Measurements from ENCODE around the gene RCOR1. TPM values are rescaled to one million over a fixed set of nuclear protein-coding genes. Genes with fewer than 3 reads are reported as not detected.

Gene RCOR1
- total RNA-seq, 2 experiments from 2014 or later: 14.8 to 15.3 TPM

DNA sequence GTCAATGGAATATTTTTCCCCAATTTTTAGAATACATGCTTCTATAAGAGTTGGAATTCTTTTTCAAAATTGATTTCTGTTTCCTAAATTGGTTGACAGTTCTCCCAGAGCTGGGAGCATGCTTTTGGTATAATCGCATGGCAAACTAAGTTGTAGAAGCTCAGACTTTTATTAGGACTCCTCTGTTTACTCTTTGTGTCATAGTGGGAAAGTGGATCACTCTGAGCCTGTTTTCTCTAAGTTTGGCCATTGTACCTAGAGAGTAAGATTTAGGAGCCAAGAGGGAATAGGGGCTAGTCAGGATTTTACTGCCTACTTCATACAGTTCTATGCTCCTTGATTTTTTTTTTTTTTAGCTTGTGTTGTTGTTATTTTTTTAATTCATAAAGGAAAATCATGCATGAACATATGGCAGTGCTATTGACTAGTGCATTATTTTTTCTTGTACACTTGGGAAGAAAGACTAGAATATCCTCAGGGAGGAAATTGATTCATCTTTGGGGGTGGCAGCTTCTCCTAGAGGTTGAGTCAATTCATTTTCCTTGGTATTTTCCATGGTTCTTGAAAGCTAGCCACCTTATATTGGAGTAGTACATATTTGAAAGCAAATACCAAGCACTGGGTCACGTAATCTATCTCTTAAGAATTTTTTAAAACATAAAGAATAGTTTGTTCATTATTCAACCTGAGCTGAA lies 107.1 kb downstream of the RCOR1 start:
- no peak overlapping the region for H3K27ac Mint-ChIP-seq
- ChIA-PET POLR2A (no interaction called here), CTCF (interaction anchor here (0.6 to 1.2 kb wide), 5 partner anchors 18 to 374 kb away, joined by 3 to 4 read pairs (median 3); no protein-coding TSS in a partner anchor)
- no peak for ATAC-seq
- intact Hi-C loops (cut with DNase I, micrococcal nuclease): loop anchor here (5.0 to 10.0 kb wide), 2 partner anchors 148 to 175 kb away; no protein-coding TSS in a partner anchor
- no peak for DNase-seq
- peaks cover 26% of the 10 kb centered on the region for H3K4me1 Mint-ChIP-seq
- no peaks in the 10 kb centered on the region for H3K9me3 Mint-ChIP-seq (ENCODE audit: low read depth)
- no peak overlapping the region for H3K4me3 Mint-ChIP-seq
- peaks cover 15% of the 10 kb centered on the region for H3K36me3 Mint-ChIP-seq (ENCODE audit: low read depth)
- no peaks in the 10 kb centered on the region for H3K27me3 Mint-ChIP-seq

- no peak for ATAC-seq
- intact Hi-C loops (cut with DNase I, micrococcal nuclease): no loop called here
- ChIA-PET CTCF (interaction anchor here (0.6 to 2.2 kb wide), 2 partner anchors 13 to 342 kb away, joined by 5 to 7 read pairs; no protein-coding TSS in a partner anchor), POLR2A (no interaction called here)
- Mint-ChIP-seq H3K4me3 (no peak overlapping the region), H3K9me3 (ENCODE audit: low read depth) (no peaks in the 10 kb centered on the region), H3K4me1 (no peaks in the 10 kb centered on the region), H3K27me3 (no peaks in the 10 kb centered on the region), H3K36me3 (ENCODE audit: low read depth) (peaks cover 25% of the 10 kb centered on the region), H3K27ac (no peak overlapping the region)
- DNase-seq: no peak
Observed at GRCh38 chr14:102708494-102708893, 116.0 kb downstream of the RCOR1 start.

- H3K27me3 Mint-ChIP-seq: no peaks in the 10 kb centered on the region
- ATAC-seq (no peak), DNase-seq (no peak)
- H3K36me3 Mint-ChIP-seq (ENCODE audit: low read depth): peaks cover 30% of the 10 kb centered on the region
- no peak overlapping the region for H3K27ac Mint-ChIP-seq
- ChIA-PET CTCF (interaction anchor here (0.6 to 1.1 kb wide), 2 partner anchors 17 to 25 kb away, joined by 3 to 5 read pairs; no protein-coding TSS in a partner anchor), POLR2A (no interaction called here)
- H3K4me3 Mint-ChIP-seq: no peak overlapping the region
- H3K4me1 Mint-ChIP-seq: peaks cover 1% of the 10 kb centered on the region
- intact Hi-C loops (cut with DNase I, micrococcal nuclease): no loop called here
- H3K9me3 Mint-ChIP-seq (ENCODE audit: low read depth): no peaks in the 10 kb centered on the region
Observed at GRCh38 chr14:102711207-102711606, 118.8 kb downstream of the RCOR1 start.

DNA sequence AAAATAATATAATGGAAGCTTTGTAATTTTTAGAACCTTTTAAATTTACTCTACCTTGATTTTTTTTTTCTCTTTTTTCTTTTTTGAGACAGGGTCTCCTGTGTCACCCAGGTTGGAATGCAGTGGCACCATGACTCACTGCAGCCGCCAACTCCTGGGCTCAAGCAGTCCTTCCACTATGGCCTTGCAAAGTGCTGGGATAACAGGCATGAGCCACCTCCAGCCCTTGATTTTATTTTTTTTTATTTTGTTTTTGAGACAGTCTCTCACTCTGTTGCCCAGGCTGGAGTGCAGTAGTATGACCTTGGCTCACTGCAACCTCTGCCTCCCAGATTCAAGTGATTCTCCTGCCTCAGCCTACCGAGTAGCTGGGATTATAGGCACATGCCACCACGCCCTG lies 119.5 kb downstream of the RCOR1 start:
- ATAC-seq (no peak), DNase-seq (no peak)
- no peak overlapping the region for H3K4me3 Mint-ChIP-seq
- peaks cover 29% of the 10 kb centered on the region for H3K36me3 Mint-ChIP-seq (ENCODE audit: low read depth)
- no peaks in the 10 kb centered on the region for H3K9me3 Mint-ChIP-seq (ENCODE audit: low read depth)
- ChIA-PET CTCF (interaction anchor here (0.5 to 1.1 kb wide), 3 partner anchors 17 to 212 kb away, joined by 3 to 5 read pairs (median 4); no protein-coding TSS in a partner anchor), POLR2A (no interaction called here)
- no peak overlapping the region for H3K27ac Mint-ChIP-seq
- H3K27me3 Mint-ChIP-seq: no peaks in the 10 kb centered on the region
- H3K4me1 Mint-ChIP-seq: peaks cover 3% of the 10 kb centered on the region
- intact Hi-C loops (cut with DNase I, micrococcal nuclease): no loop called here

- Mint-ChIP-seq H3K4me1 (peaks cover 10% of the 10 kb centered on the region), H3K9me3 (ENCODE audit: low read depth) (no peaks in the 10 kb centered on the region), H3K4me3 (no peak overlapping the region), H3K27ac (no peak overlapping the region), H3K27me3 (no peaks in the 10 kb centered on the region), H3K36me3 (ENCODE audit: low read depth) (peaks cover 40% of the 10 kb centered on the region)
- ATAC-seq (no peak), DNase-seq (no peak)
- intact Hi-C loops (cut with DNase I, micrococcal nuclease): no loop called here
- ChIA-PET POLR2A (no interaction called here), CTCF (interaction anchor here (0.6 to 1.2 kb wide), 2 partner anchors 18 to 123 kb away, joined by 3 read pairs; no protein-coding TSS in a partner anchor)
Observed at GRCh38 chr14:102717276-102717675, 124.8 kb downstream of the RCOR1 start.

- DNase-seq: no peak
- no peaks in the 10 kb centered on the region for H3K9me3 Mint-ChIP-seq (ENCODE audit: low read depth)
- H3K4me1 Mint-ChIP-seq: no peaks in the 10 kb centered on the region
- H3K36me3 Mint-ChIP-seq (ENCODE audit: low read depth): peaks cover 44% of the 10 kb centered on the region
- no peak for ATAC-seq
- intact Hi-C loops (cut with DNase I, micrococcal nuclease): no loop called here
- ChIA-PET POLR2A (no interaction called here), CTCF (interaction anchor here (0.5 to 1.0 kb wide), 4 partner anchors 14 to 383 kb away, joined by 3 to 5 read pairs (median 3); no protein-coding TSS in a partner anchor)
- no peaks in the 10 kb centered on the region for H3K27me3 Mint-ChIP-seq
- H3K27ac Mint-ChIP-seq: no peak overlapping the region
- H3K4me3 Mint-ChIP-seq: no peak overlapping the region
Observed at GRCh38 chr14:102722646-102723045, 130.2 kb downstream of the RCOR1 start.

DNA sequence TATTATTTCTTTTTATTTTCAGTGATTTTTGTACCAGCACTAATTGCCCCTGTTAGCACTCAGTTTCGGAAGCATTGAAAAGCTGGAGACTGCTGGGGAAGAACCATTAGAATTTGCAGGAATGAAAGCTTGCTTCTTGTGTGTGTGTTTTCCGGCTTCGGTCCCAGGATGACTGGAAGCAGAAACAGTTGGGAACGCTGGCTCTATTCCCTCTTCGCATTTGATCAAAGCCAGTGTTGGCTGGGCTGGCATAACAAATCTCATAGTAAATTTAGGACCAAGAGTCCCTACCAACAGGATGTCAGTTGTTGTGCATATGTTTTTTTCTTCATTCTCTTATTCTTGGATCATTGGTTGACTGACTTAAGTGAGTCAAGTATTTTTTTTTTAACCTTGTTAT lies 131.2 kb downstream of the RCOR1 start:
- H3K36me3 Mint-ChIP-seq (ENCODE audit: low read depth): peaks cover 41% of the 10 kb centered on the region
- H3K27ac Mint-ChIP-seq: no peak overlapping the region
- no peak overlapping the region for H3K4me3 Mint-ChIP-seq
- ATAC-seq (no peak), DNase-seq (no peak)
- no peaks in the 10 kb centered on the region for H3K27me3 Mint-ChIP-seq
- ChIA-PET POLR2A (no interaction called here), CTCF (interaction anchor here (0.6 to 0.7 kb wide), 3 partner anchors 129 to 351 kb away, joined by 3 to 4 read pairs (median 3); no protein-coding TSS in a partner anchor)
- intact Hi-C loops (cut with DNase I, micrococcal nuclease): no loop called here
- H3K4me1 Mint-ChIP-seq: no peaks in the 10 kb centered on the region
- no peaks in the 10 kb centered on the region for H3K9me3 Mint-ChIP-seq (ENCODE audit: low read depth)

GRCh38 chr14:102726191-102726949 lies 133.9 kb downstream of the RCOR1 start:
- H3K36me3 Mint-ChIP-seq (ENCODE audit: low read depth): peaks cover 36% of the 10 kb centered on the region
- intact Hi-C loops (cut with DNase I, micrococcal nuclease): no loop called here
- DNase-seq: no peak
- no peak for ATAC-seq
- ChIA-PET POLR2A (no interaction called here), CTCF (no interaction called here)
- no peak overlapping the region for H3K27ac Mint-ChIP-seq
- no peaks in the 10 kb centered on the region for H3K27me3 Mint-ChIP-seq
- no peaks in the 10 kb centered on the region for H3K9me3 Mint-ChIP-seq (ENCODE audit: low read depth)
- no peak overlapping the region for H3K4me3 Mint-ChIP-seq
- no peaks in the 10 kb centered on the region for H3K4me1 Mint-ChIP-seq

DNA sequence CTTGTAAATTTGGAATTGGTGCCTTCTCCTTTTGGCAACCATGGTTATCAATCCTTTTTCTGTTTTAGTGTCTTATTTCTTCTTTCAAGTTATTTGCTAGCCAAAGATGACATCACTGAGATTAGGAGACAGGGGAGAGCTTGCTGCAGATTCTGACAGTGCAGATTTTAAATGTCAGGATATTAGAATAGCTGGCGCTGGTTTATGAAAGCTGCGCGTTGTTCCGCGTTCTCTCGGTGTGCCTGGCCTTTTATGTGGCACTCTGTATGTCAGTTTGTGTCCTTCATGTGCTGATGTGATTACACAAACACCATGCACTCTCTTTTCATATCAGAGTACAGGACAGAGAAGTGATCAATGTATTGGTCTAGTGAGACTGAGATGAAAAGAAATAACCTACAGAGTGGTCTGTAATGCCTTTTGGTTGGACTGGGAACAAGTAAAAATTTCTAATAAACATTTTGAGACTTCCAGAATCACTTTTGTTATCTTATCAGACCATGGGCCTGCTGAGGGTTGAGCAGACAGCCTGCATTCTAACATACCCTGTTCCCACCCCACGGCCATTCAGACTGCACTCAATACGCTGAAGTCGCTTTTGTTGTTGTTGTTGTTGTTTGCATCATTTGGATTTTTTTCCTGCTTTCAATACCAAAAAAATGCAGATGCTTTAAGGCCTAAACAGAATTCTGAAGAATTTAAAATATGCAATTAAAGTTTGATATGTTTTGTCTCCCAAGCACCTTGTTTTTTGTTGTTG lies 135.1 kb downstream of the RCOR1 start:
- H3K4me1 Mint-ChIP-seq: no peaks in the 10 kb centered on the region
- no peak overlapping the region for H3K4me3 Mint-ChIP-seq
- ChIA-PET POLR2A (no interaction called here), CTCF (interaction anchor here (1.2 kb wide), 1 partner anchor 17 kb away, joined by 4 read pairs; no protein-coding TSS in a partner anchor)
- intact Hi-C loops (cut with DNase I, micrococcal nuclease): no loop called here
- peaks cover 31% of the 10 kb centered on the region for H3K36me3 Mint-ChIP-seq (ENCODE audit: low read depth)
- ATAC-seq: no peak
- no peak overlapping the region for H3K27ac Mint-ChIP-seq
- H3K27me3 Mint-ChIP-seq: no peaks in the 10 kb centered on the region
- no peak for DNase-seq
- H3K9me3 Mint-ChIP-seq (ENCODE audit: low read depth): no peaks in the 10 kb centered on the region

GRCh38 chr14:102728501-102728900 lies 136.1 kb downstream of the RCOR1 start:
- intact Hi-C loops (cut with DNase I, micrococcal nuclease): no loop called here
- Mint-ChIP-seq H3K27ac (no peak overlapping the region), H3K36me3 (ENCODE audit: low read depth) (peaks cover 28% of the 10 kb centered on the region), H3K9me3 (ENCODE audit: low read depth) (no peaks in the 10 kb centered on the region), H3K27me3 (no peaks in the 10 kb centered on the region), H3K4me1 (no peaks in the 10 kb centered on the region), H3K4me3 (no peak overlapping the region)
- POLR2A ChIA-PET: no interaction called here
- no peak for DNase-seq
- ATAC-seq: no peak
- CTCF ChIA-PET: interaction anchor here (1.2 to 2.1 kb wide), 2 partner anchors 16 to 34 kb away, joined by 4 to 7 read pairs; no protein-coding TSS in a partner anchor

GRCh38 chr14:102729268-102729667 lies 136.8 kb downstream of the RCOR1 start:
- ChIA-PET CTCF (interaction anchor here (0.8 to 2.1 kb wide), 3 partner anchors 14 to 174 kb away, joined by 3 to 7 read pairs (median 3); no protein-coding TSS in a partner anchor), POLR2A (no interaction called here)
- no peak overlapping the region for H3K4me3 Mint-ChIP-seq
- no peak for ATAC-seq
- no peak for DNase-seq
- H3K9me3 Mint-ChIP-seq (ENCODE audit: low read depth): no peaks in the 10 kb centered on the region
- intact Hi-C loops (cut with DNase I, micrococcal nuclease): no loop called here
- H3K4me1 Mint-ChIP-seq: no peaks in the 10 kb centered on the region
- H3K27me3 Mint-ChIP-seq: no peaks in the 10 kb centered on the region
- H3K36me3 Mint-ChIP-seq (ENCODE audit: low read depth): peaks cover 23% of the 10 kb centered on the region
- no peak overlapping the region for H3K27ac Mint-ChIP-seq
